Aorta (tissue), 5 donors: ENCODE measurements around the gene GP1BA. TPM values are rescaled to one million over a fixed set of nuclear protein-coding genes. Genes with fewer than 3 reads are reported as not detected.
"Not testable (repeated sequence)": the region's sequence is repeated elsewhere in the genome, so short reads cannot be mapped to it uniquely, and the experiment has no call there.

Experiments used
- ATAC-seq: fragments of 200-7000 bp; cut with Tn5 transposase; one replicate; pipeline ENCODE4 v1.9.1; 2022; ENCODE audit warnings: moderate library complexity; ENCODE audit not compliant: low FRiP score
- DNase-seq, 2 donors: peaks; one replicate each; pipeline ENCODE4 v3.0.0-alpha.2; 2020
- H3K27ac ChIP-seq, 2 donors: one replicate each; pipeline ENCODE4 v1.5.1; 2013; ENCODE audit warnings: low read length in 2 of 2, mild to moderate bottlenecking in 2 of 2, moderate library complexity in 2 of 2, control low read depth in 1 of 2, inconsistent platforms in 1 of 2, low read depth in 1 of 2
- H3K27me3 ChIP-seq, 2 donors: one replicate each; pipeline ENCODE4 v1.6.1; 2013; ENCODE audit warnings: control low read depth in 1 of 2, low read length in 1 of 2, mild to moderate bottlenecking in 1 of 2, moderate library complexity in 1 of 2; ENCODE audit not compliant: insufficient read depth in 2 of 2, control insufficient read depth in 1 of 2
- H3K36me3 ChIP-seq, 2 donors: one replicate each; pipeline ENCODE4 v1.6.1; 2013; ENCODE audit warnings: control low read depth in 1 of 2, low read length in 1 of 2, mild to moderate bottlenecking in 1 of 2; ENCODE audit not compliant: insufficient read depth in 2 of 2, control insufficient read depth in 1 of 2
- H3K4me1 ChIP-seq, 2 donors: one replicate each; pipeline ENCODE4 v1.6.1; 2013; ENCODE audit warnings: low read length in 2 of 2, control low read depth in 1 of 2, mild to moderate bottlenecking in 1 of 2, moderate library complexity in 1 of 2; ENCODE audit not compliant: insufficient read depth in 2 of 2, control insufficient read depth in 1 of 2
- H3K4me3 ChIP-seq, 2 donors: one replicate each; pipeline ENCODE4 v1.5.1; 2013; ENCODE audit warnings: low read length in 2 of 2, control low read depth in 1 of 2, mild to moderate bottlenecking in 1 of 2
- H3K9me3 ChIP-seq: one replicate; pipeline ENCODE4 v1.6.1; 2013; ENCODE audit warnings: mild to moderate bottlenecking, low read length; ENCODE audit not compliant: control insufficient read depth
- WGBS, 2 donors: extraction: QIAGEN DNeasy Blood & Tissue Kit; methylation state at CpG; one replicate each; pipeline ENCODE4 v1.1.7; 2013; 5-methylcytosine and 5-hydroxymethylcytosine counted together
- intact Hi-C, 2 donors: fragments of 100-400 bp; cut with DNase I; formaldehyde crosslinking; loops; one replicate each; pipeline versions ENCODE4 v1.14.2 to v1.15.0; 2022
- polyA plus RNA-seq, 2 donors: library from polyadenylated mRNA; stranded (reverse); fragments of 200-250 nt; gene quantifications; one replicate each; pipeline ENCODE4 v1.2.3, GENCODE V29; 2013
- total RNA-seq, 2 donors: library from RNA; stranded (reverse); fragmentation: NEBNext Ultra II Directional; extraction: Animal tissue kit (Norgen Biotek cat#: 25700); gene quantifications; one replicate each; pipeline ENCODE4 v1.2.1, GENCODE V29; 2021
- donor health status: healthy with polysubstance abuse.
- donor health status: Bipolar disorder and iron deficiency.
- donor health status: DM: no; HTN: no; CAD: no.
- donor health status: DM: no; HTN: no; CAD: no.
- donor health status: DM: yes; HTN: yes; CAD: no.

GP1BA gene
- total and polyA plus RNA-seq, 4 donors, result 0.08 to 0.19 TPM; not detected in 2

GRCh38 chr17:4899341-4900230, 32.5 kb upstream of the GP1BA start, which contains the start of gene C17orf107:
Gene C17orf107 (plus strand): TSS chr17:4899536. CDS start chr17:4899763, 227 bp downstream.
- 12 to 15% methylated on average over 59 to 60 of the region's 60 CpGs for WGBS, 2 donors
- intact Hi-C loops, result loop anchor here (5.0 to 10.0 kb wide), 3 partner anchors 85 to 187 kb away; partner anchors contain the start of genes CAMTA2 (in 2 of the 2), ARRB2 (in 1 of the 2), CXCL16 (in 1 of the 2) and ZMYND15 (in 1 of the 2)
- ATAC-seq (peak; percentile 75), DNase-seq (peak; percentile 90 to 96)
- Histone ChIP-seq H3K36me3 (peaks cover 0 to 6% of the 10 kb centered on the region in 2 donors), H3K4me1 (no peaks in the 10 kb centered on the region), H3K27me3 (no peaks in the 10 kb centered on the region), H3K27ac (no peak within 1 kb of the TSS), H3K9me3 (no peaks in the 10 kb centered on the region), H3K4me3 (peak within 1 kb of the TSS in 1 of 2 donors; percentile 2)

GRCh38 chr17:4900231-4901107, 31.6 kb upstream of the GP1BA start:
- intact Hi-C loops, result loop anchor here (5.0 to 10.0 kb wide), 2 partner anchors 84 to 188 kb away; partner anchors contain the start of genes CAMTA2 (in 2 of the 2) and ARRB2 (in 1 of the 2)
- Histone ChIP-seq H3K4me1 (no peaks in the 10 kb centered on the region), H3K9me3 (no peaks in the 10 kb centered on the region), H3K4me3 (no peak overlapping the region), H3K27me3 (no peaks in the 10 kb centered on the region), H3K27ac (no peak overlapping the region), H3K36me3 (peaks cover 0 to 6% of the 10 kb centered on the region in 2 donors)
- 38 to 42% methylated on average over 64 to 65 of the region's 65 CpGs for WGBS, 2 donors
- ATAC-seq, result peak; percentile 62
- no peak for DNase-seq

GRCh38 chr17:4901108-4901647, 30.9 kb upstream of the GP1BA start:
- WGBS, 2 donors, result 53 to 70% methylated on average over 37 of the region's 37 CpGs
- Histone ChIP-seq H3K36me3 (peaks cover 0 to 5% of the 10 kb centered on the region in 2 donors), H3K4me3 (no peak overlapping the region), H3K4me1 (no peaks in the 10 kb centered on the region), H3K27me3 (no peaks in the 10 kb centered on the region), H3K9me3 (no peaks in the 10 kb centered on the region), H3K27ac (no peak overlapping the region)
- no peak for ATAC-seq
- DNase-seq, result no peak
- intact Hi-C loops, result loop anchor here (5.0 to 10.0 kb wide), 2 partner anchors 84 to 189 kb away; partner anchors contain the start of genes CAMTA2 (in 2 of the 2) and ARRB2 (in 1 of the 2)

- no peaks in the 10 kb centered on the region for H3K27me3 ChIP-seq
- WGBS, 2 donors, result 39 to 48% methylated on average over 48 of the region's 48 CpGs
- H3K9me3 ChIP-seq, result no peaks in the 10 kb centered on the region
- no peak overlapping the region for H3K27ac ChIP-seq
- no peak overlapping the region for H3K4me3 ChIP-seq
- no peaks in the 10 kb centered on the region for H3K4me1 ChIP-seq
- no peaks in the 10 kb centered on the region for H3K36me3 ChIP-seq
- peak; percentile 83 for ATAC-seq
- intact Hi-C loops, result loop anchor here (5.0 to 10.0 kb wide), 2 partner anchors 83 to 189 kb away; partner anchors contain the start of genes CAMTA2 (in 2 of the 2) and ARRB2 (in 1 of the 2)
- DNase-seq, result peak in 1 of 2 donors; percentile 75
Measured at GRCh38 chr17:4901648-4902344, 30.3 kb upstream of the GP1BA start.

DNA sequence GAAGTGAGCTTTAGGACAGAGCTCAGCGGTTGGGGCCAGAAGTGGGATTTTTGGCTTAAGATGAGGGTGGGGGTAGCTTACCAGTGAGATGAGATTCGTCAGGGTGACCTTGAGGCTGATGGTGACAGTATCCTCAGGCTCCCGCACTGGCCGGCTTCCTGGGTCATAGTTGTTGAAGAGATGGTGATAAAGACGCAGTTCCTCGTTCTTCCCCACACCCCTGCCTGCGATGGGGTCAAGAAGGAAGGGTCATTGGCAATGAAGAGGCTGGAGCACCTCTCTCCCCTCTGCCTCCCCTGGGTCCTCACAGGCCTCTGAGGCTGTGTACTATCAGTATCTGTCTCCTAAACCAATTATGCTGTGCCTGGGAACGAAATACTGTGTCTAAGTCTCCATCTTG, 29.5 kb upstream of the GP1BA start:
- WGBS, 2 donors, result 79 to 83% methylated on average over 8 of the region's 8 CpGs
- Histone ChIP-seq H3K36me3 (no peaks in the 10 kb centered on the region), H3K9me3 (no peaks in the 10 kb centered on the region), H3K4me3 (no peak overlapping the region), H3K27me3 (no peaks in the 10 kb centered on the region), H3K4me1 (no peaks in the 10 kb centered on the region), H3K27ac (no peak overlapping the region)
- no peak for ATAC-seq
- DNase-seq, result no peak
- intact Hi-C loops, result loop anchor here (5.0 to 10.0 kb wide), 2 partner anchors 82 to 190 kb away; partner anchors contain the start of genes CAMTA2 (in 2 of the 2) and ARRB2 (in 1 of the 2)

- Histone ChIP-seq H3K27ac (no peak within 1 kb of the TSS), H3K27me3 (no peaks in the 10 kb centered on the region), H3K4me3 (no peak within 1 kb of the TSS), H3K36me3 (no peaks in the 10 kb centered on the region), H3K9me3 (no peaks in the 10 kb centered on the region), H3K4me1 (no peaks in the 10 kb centered on the region)
- no peak for ATAC-seq
- WGBS, 2 donors, result 22 to 23% methylated on average over 9 to 10 of the region's 10 CpGs
- DNase-seq, result peak in 1 of 2 donors; percentile 77
- intact Hi-C loops, result loop anchor here (5.0 to 10.0 kb wide), 2 partner anchors 82 to 191 kb away; partner anchors contain the start of genes CAMTA2 (in 2 of the 2) and ARRB2 (in 1 of the 2)
Measured at GRCh38 chr17:4903051-4903818, 28.8 kb upstream of the GP1BA start, which contains the start of gene CHRNE. Gene CHRNE (minus strand): TSS chr17:4903098. CDS start chr17:4903063, 35 bp downstream.

DNA sequence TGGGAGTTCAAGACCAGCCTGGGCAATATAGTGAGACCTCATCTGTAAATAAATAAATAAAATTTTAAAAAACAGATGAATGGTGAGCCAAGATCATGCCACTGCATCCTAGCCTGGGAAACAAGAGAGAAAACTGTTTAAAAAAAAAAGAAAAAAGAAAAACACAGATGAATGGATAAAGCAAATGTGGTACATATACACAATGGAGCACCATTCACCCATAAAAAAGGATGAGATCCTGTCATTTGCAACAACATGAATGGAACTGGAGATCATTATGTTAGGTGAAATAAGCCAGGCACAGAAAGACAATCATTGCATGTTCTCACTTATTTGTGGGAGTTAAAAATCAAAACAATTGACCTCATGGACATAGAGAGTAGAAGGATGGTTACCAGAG, 25.4 kb upstream of the GP1BA start:
- H3K27me3 ChIP-seq, H3K9me3 ChIP-seq, H3K4me1 ChIP-seq, H3K4me3 ChIP-seq, ATAC-seq, H3K27ac ChIP-seq, DNase-seq, H3K36me3 ChIP-seq: not testable (repeated sequence)
- intact Hi-C loops, result loop anchor here (5.0 to 10.0 kb wide), 2 partner anchors 78 to 156 kb away; partner anchors contain the start of gene CAMTA2 (in 2 of the 2)
